GM19395 (cell line): ENCODE data around the gene RPL4.
"Not testable (repeated sequence)": the region's sequence is repeated elsewhere in the genome, so short reads cannot be mapped to it uniquely, and the experiment has no call there.

Experiments used
- ATAC-seq: cut with Tn5 transposase; IDR thresholded peaks from one replicate; pipeline ENCODE4 v1.9.1; 2021; ENCODE audit warnings: mild to moderate bottlenecking, moderate library complexity; ENCODE audit not compliant: unreplicated experiment

The RPL4 gene

GRCh38 chr15:66461294-66461693 lies 43.4 kb downstream of the RPL4 start:
- ATAC-seq, result not testable (repeated sequence)

- no peak for ATAC-seq
Measured at GRCh38 chr15:66459818-66460615, 44.6 kb downstream of the RPL4 start.

- no peak for ATAC-seq
Measured at GRCh38 chr15:66456211-66456610, 48.4 kb downstream of the RPL4 start.

GRCh38 chr15:66454143-66454542 lies 50.5 kb downstream of the RPL4 start:
- ATAC-seq, result no peak

GRCh38 chr15:66452971-66453580 lies 51.6 kb downstream of the RPL4 start:
- no peak for ATAC-seq

GRCh38 chr15:66452420-66452819 lies 52.2 kb downstream of the RPL4 start:
- ATAC-seq, result no peak
